ENCODE results near the gene GATC. TPM values are rescaled to one million over a fixed set of nuclear protein-coding genes. Genes with fewer than 3 reads are reported as not detected.

Gene GATC
- total RNA-seq, 6 experiments from 2014 or later, result 16.3 to 30.9 (median 24.0) TPM

- H3K9me3 Mint-ChIP-seq, result no peaks in the 10 kb centered on the region
- H3K27me3 Mint-ChIP-seq (ENCODE audit: insufficient read depth), result peaks cover 5% of the 10 kb centered on the region; the same call in 1 of the 2 replicates
- no peak overlapping the region for H3K4me3 Mint-ChIP-seq
- peaks cover 46% of the 10 kb centered on the region for H3K36me3 Mint-ChIP-seq (ENCODE audit: low read depth)
- H3K27ac Mint-ChIP-seq, result no peak overlapping the region
- DNase-seq, result no peak
- H3K4me1 Mint-ChIP-seq (ENCODE audit: low read depth), result peaks cover 19% of the 10 kb centered on the region
- no peak for TF ChIP-seq CTCF (IDR thresholded peaks at IDR 0.05)
These were observed 15.9 kb downstream of the GATC start for GRCh38 chr12:120462099-120462640.

GRCh38 chr12:120463712-120464111, 17.5 kb downstream of the GATC start:
- DNase-seq, result no peak
- Mint-ChIP-seq H3K27me3 (ENCODE audit: insufficient read depth) (peaks cover 5% of the 10 kb centered on the region; the same call in 1 of the 2 replicates), H3K27ac (peak overlapping the region; percentile 26; the same call in 1 of the 2 replicates), H3K4me3 (no peak overlapping the region), H3K36me3 (ENCODE audit: low read depth) (peaks cover 51% of the 10 kb centered on the region), H3K9me3 (no peaks in the 10 kb centered on the region), H3K4me1 (ENCODE audit: low read depth) (peaks cover 30% of the 10 kb centered on the region)
- no peak for TF ChIP-seq CTCF (IDR thresholded peaks at IDR 0.05)

GRCh38 chr12:120465756-120466155, 19.5 kb downstream of the GATC start:
- Mint-ChIP-seq H3K27me3 (ENCODE audit: insufficient read depth) (peaks cover 2% of the 10 kb centered on the region; the same call in 1 of the 2 replicates), H3K9me3 (no peaks in the 10 kb centered on the region), H3K27ac (peak overlapping the region; percentile 42), H3K36me3 (ENCODE audit: low read depth) (peaks cover 52% of the 10 kb centered on the region), H3K4me3 (no peak overlapping the region), H3K4me1 (ENCODE audit: low read depth) (peaks cover 38% of the 10 kb centered on the region)
- DNase-seq, result no peak
- TF ChIP-seq CTCF (IDR thresholded peaks at IDR 0.05), result no peak

GRCh38 chr12:120466560-120467315, 20.5 kb downstream of the GATC start:
- H3K4me1 Mint-ChIP-seq (ENCODE audit: low read depth), result peaks cover 38% of the 10 kb centered on the region
- peak overlapping the region; percentile 24; the same call in 1 of the 2 replicates for H3K4me3 Mint-ChIP-seq
- TF ChIP-seq CTCF (IDR thresholded peaks at IDR 0.05), result peak; percentile 80
- H3K27ac Mint-ChIP-seq, result peak overlapping the region; percentile 52; the same call in 1 of the 2 replicates
- peaks cover 2% of the 10 kb centered on the region; the same call in 1 of the 2 replicates for H3K27me3 Mint-ChIP-seq (ENCODE audit: insufficient read depth)
- peaks cover 46% of the 10 kb centered on the region for H3K36me3 Mint-ChIP-seq (ENCODE audit: low read depth)
- DNase-seq, result peak; percentile 38
- H3K9me3 Mint-ChIP-seq, result no peaks in the 10 kb centered on the region

- Mint-ChIP-seq H3K27me3 (ENCODE audit: insufficient read depth) (peaks cover 2% of the 10 kb centered on the region; the same call in 1 of the 2 replicates), H3K4me1 (ENCODE audit: low read depth) (peaks cover 38% of the 10 kb centered on the region), H3K4me3 (peak overlapping the region; percentile 95), H3K27ac (peak overlapping the region; percentile 51), H3K36me3 (ENCODE audit: low read depth) (peaks cover 42% of the 10 kb centered on the region), H3K9me3 (no peaks in the 10 kb centered on the region)
- TF ChIP-seq CTCF (IDR thresholded peaks at IDR 0.05), result no peak
- no peak for DNase-seq
These were observed 21.2 kb downstream of the GATC start for GRCh38 chr12:120467439-120467838.
